Common myeloid progenitor, CD34-positive (primary cell): ENCODE measurements around the gene CYGB.
"Not testable (repeated sequence)": the region's sequence is repeated elsewhere in the genome, so short reads cannot be mapped to it uniquely, and the experiment has no call there.

Experiments
- CTCF ChIA-PET: fragments of 350-600 bp; sonication (Branson Sonifier 250); formaldehyde crosslinking; loops from one replicate; lab custom pipeline; 2021; ENCODE audit warnings: antibody characterized with exemption; lab: Charles Lee
- POLR2A ChIA-PET: fragments of 350-600 bp; sonication (Branson Sonifier 250); formaldehyde crosslinking; loops from one replicate; lab custom pipeline; 2021; ENCODE audit warnings: antibody characterized with exemption; lab: Charles Lee
- DNase-seq, 3 donors: peaks; one replicate each; pipeline versions ENCODE4 v3.0.0 to v3.0.0-alpha.2; 2013
- H3K27ac ChIP-seq, 2 experiments: 1 replicate in 1 of 2; 2 replicates in 1 of 2; pipeline ENCODE4 v1.7.0; 2013; ENCODE audit warnings: inconsistent platforms in 2 of 2, low read length in 2 of 2, mild to moderate bottlenecking in 2 of 2, low read depth in 1 of 2, moderate library complexity in 1 of 2; ENCODE audit not compliant: severe bottlenecking in 2 of 2, insufficient read depth in 1 of 2, poor library complexity in 1 of 2
- H3K27me3 ChIP-seq, 5 experiments: replicated peaks in 2 of 5; 1 replicate in 3 of 5; 2 replicates in 2 of 5; pipeline versions ENCODE4 v1.6.1 to v1.7.0; 2013; ENCODE audit warnings: low read length in 4 of 5, mild to moderate bottlenecking in 2 of 5, moderate library complexity in 2 of 5, inconsistent platforms in 1 of 5; ENCODE audit not compliant: insufficient read depth in 5 of 5, control insufficient read depth in 4 of 5
- H3K36me3 ChIP-seq, 4 experiments: 1 replicate in 2 of 4; 2 replicates in 2 of 4; pipeline versions ENCODE4 v1.6.1 to v1.7.0; 2013; ENCODE audit warnings: low read length in 3 of 4, control low read depth in 1 of 4, mild to moderate bottlenecking in 1 of 4; ENCODE audit not compliant: control insufficient read depth in 4 of 4, insufficient read depth in 4 of 4
- H3K4me1 ChIP-seq, 4 experiments: 1 replicate in 3 of 4; 2 replicates in 1 of 4; pipeline versions ENCODE4 v1.6.1 to v1.7.1; 2013; ENCODE audit warnings: low read length in 3 of 4, mild to moderate bottlenecking in 3 of 4, control low read depth in 1 of 4, inconsistent platforms in 1 of 4, moderate library complexity in 1 of 4; ENCODE audit not compliant: control insufficient read depth in 4 of 4, insufficient read depth in 4 of 4; ENCODE audit errors: control extremely low read depth in 1 of 4
- H3K4me3 ChIP-seq, 7 experiments: 1 replicate in 4 of 7; 2 replicates in 3 of 7; pipeline versions ENCODE4 v1.5.1 to v1.7.0; 2013; ENCODE audit warnings: mild to moderate bottlenecking in 7 of 7, low read length in 6 of 7, moderate library complexity in 6 of 7, inconsistent platforms in 2 of 7, low read depth in 2 of 7, control low read depth in 1 of 7; ENCODE audit not compliant: insufficient read depth in 4 of 7, control insufficient read depth in 1 of 7; ENCODE audit errors: extremely low read depth in 1 of 7
- H3K9me3 ChIP-seq, 5 experiments: 1 replicate in 4 of 5; 2 replicates in 1 of 5; pipeline versions ENCODE4 v1.6.1 to v1.7.1; 2013; ENCODE audit warnings: low read length in 4 of 5, mild to moderate bottlenecking in 2 of 5, inconsistent platforms in 1 of 5, low read depth in 1 of 5, moderate library complexity in 1 of 5; ENCODE audit not compliant: control insufficient read depth in 4 of 5, insufficient read depth in 2 of 5; ENCODE audit errors: control extremely low read depth in 1 of 5
- WGBS: methylation state at CpG from one replicate; pipeline ENCODE4 v1.1.5; 2013; ENCODE audit not compliant: insufficient coverage; 5-methylcytosine and 5-hydroxymethylcytosine counted together

Gene CYGB

DNA sequence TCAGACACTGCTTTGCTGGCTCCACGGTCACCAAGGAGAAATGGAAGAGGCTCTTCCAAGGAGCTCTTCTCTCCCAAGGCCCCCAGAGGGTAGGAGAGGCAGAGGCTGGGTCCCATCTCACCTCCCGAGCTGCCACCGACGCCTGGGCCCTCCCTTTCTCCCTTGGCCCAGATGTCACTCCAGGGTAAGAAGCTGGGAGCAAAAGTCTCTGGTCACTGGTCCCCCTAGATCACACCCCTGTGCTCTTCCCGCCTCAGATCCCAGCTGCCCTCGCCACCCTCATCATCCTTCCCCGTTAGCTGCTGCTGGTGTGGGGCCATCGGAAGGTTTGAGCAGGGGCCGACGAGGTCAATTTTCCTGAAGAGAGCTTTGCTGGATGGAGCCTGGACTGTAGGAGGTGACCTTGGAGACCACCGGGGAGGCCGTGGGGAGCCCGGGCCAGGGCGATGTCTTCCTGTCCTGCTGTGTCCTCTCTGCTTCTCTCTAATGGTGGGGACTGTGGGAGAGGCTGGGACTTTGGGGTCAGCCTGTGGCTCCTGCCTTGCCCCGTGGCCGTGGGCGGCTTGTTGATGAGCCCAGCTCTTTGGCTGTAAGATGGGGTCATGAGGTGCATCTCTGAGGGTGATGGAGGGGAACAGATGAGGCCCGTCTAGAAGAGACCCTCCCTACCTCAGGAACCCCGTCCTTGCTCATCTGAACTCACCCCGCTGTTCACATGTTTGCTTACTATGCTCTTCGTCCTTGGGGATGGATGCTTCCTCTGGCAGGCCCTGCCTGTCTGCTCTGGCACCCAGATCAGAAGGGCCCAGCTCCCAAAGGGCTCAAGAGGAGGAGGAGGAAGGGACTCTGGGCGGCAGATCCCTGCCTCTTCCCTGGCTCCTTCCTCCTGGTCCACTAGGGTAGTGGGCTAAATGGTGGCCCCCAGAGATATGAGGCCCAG lies 24.9 kb downstream of the CYGB start:
- ChIA-PET CTCF (interaction anchor here (0.6 to 37.8 kb wide), 8 partner anchors 8 to 111 kb away, joined by 3 to 787 read pairs (median 3); partner anchors contain the start of genes AANAT, ST6GALNAC2 and UBE2O), POLR2A (no interaction called here)
- Histone ChIP-seq H3K27ac (no peak overlapping the region), H3K27me3 (no peaks in the 10 kb centered on the region), H3K9me3 (no peaks in the 10 kb centered on the region), H3K4me3 (no peak overlapping the region), H3K36me3 (no peaks in the 10 kb centered on the region), H3K4me1 (peaks cover 0 to 20% (median 20%) of the 10 kb centered on the region in 4 experiments)
- 94% methylated on average over 19 of the region's 22 CpGs for WGBS
- no peak for DNase-seq

DNA sequence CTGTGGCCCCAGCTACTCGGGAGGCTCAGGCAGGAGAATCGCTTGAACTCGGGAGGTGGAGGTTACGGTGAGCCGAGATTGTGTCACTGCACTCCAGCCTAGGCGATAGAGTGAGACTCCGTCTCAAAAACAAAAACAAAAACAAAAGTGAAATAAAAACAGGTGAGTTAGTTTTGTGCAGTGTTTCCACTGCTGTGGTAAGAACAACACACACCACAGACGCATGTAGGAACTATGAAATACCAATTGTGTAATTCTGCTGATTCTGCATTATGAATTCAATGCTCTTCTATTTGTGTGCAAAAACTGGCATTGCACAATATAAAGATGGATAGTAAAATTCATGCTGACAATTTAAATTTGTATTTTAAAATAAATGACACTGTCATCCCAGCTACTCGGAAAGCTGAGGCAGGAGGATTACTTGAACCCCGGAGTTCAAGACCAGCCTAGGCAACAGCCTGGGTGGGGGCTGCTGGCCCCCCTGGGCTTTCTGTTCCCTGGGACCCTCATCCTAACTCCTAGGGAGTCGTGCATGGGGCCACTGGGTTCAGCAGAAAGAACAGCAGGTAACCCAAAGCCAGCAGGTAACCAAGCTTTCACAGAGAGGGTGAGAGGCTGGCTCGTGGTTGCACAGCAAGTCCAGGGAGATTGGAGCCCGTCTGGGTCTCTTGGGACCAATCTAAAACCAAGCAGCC lies 25.7 kb downstream of the CYGB start:
- 90% methylated on average over 4 of the region's 13 CpGs for WGBS
- Histone ChIP-seq H3K36me3 (no peaks in the 10 kb centered on the region), H3K9me3 (no peaks in the 10 kb centered on the region), H3K27me3 (no peaks in the 10 kb centered on the region), H3K4me3 (no peak overlapping the region), H3K4me1 (peaks cover 0 to 19% (median 18%) of the 10 kb centered on the region in 4 experiments), H3K27ac (no peak overlapping the region)
- no peak for DNase-seq
- POLR2A ChIA-PET, result interaction anchor here (0.6 kb wide), 1 partner anchor 707 kb away, joined by 3 read pairs; no protein-coding TSS in a partner anchor
- CTCF ChIA-PET, result interaction anchor here (0.9 to 37.8 kb wide), 7 partner anchors 8 to 112 kb away, joined by 3 to 787 read pairs (median 3); partner anchors contain the start of genes AANAT, RHBDF2 and UBE2O

DNA sequence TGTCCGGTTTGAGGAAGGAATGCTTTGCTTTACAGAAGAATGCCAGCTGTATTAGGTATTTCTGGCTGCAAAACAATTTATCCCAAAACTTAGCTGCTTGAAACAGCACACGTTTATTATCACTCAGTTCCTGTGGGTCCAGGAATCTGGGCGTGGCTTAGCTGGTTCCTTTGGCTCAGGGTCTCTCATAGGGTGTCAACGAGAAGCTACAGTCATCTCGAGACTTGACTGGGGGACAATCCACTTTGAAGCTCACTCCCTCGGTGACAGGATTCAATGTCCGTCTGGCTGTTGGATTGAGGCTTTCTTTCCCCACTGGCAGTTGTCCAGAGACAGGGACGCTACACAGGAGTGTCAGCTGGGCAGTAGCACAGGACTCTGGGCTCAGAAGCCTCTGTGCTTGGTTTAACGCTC lies 26.7 kb downstream of the CYGB start:
- no peaks in the 10 kb centered on the region for H3K27me3 ChIP-seq
- ChIA-PET POLR2A (interaction anchor here (0.6 kb wide), 1 partner anchor 708 kb away, joined by 3 read pairs; no protein-coding TSS in a partner anchor), CTCF (interaction anchor here (0.7 to 37.8 kb wide), 6 partner anchors 9 to 46 kb away, joined by 3 to 787 read pairs (median 4); partner anchors contain the start of genes AANAT, RHBDF2 and UBE2O)
- no peak for DNase-seq
- peaks cover 0 to 13% (median 10%) of the 10 kb centered on the region in 4 experiments for H3K4me1 ChIP-seq
- no peak overlapping the region for H3K27ac ChIP-seq
- no peaks in the 10 kb centered on the region for H3K36me3 ChIP-seq
- 59% methylated on average over 9 of the region's 9 CpGs for WGBS
- no peaks in the 10 kb centered on the region for H3K9me3 ChIP-seq
- no peak overlapping the region for H3K4me3 ChIP-seq

DNA sequence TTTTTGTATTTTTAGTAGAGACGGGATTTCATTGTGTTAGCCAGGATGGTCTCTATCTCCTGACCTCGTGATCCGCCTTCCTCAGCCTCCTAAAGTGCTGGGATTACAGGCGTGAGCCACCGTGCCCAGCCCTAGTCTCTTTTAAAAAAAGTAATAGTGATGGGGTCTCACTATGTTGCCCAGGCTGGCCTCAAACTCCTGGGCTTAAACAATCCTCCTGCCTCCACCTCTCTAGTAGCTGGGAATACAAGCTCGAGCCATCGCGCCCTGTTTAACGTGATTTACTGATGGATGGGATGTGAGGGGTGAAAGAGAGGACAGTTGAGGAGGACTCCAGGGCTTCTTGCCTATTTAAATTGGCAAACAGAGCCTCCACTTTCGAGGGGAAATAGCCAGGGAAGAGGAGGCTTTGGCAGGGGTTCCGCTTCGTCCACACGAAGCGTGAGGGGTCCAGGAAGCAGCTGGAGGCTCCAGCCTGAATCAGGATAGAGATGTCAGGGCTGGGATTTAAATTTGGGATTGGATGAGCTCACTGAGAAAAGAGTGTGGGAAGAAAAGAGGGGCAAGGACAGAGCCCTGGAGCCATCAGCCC lies 28.9 kb downstream of the CYGB start:
- H3K9me3 ChIP-seq, H3K27ac ChIP-seq, DNase-seq, H3K4me1 ChIP-seq, H3K4me3 ChIP-seq, POLR2A ChIA-PET, H3K36me3 ChIP-seq, H3K27me3 ChIP-seq: not testable (repeated sequence)
- CTCF ChIA-PET, result interaction anchor here (1.0 to 37.8 kb wide), 12 partner anchors 9 to 127 kb away, joined by 3 to 787 read pairs (median 6); partner anchors contain the start of genes AANAT, ST6GALNAC2 and UBE2O
- WGBS, result 82% methylated on average over 6 of the region's 14 CpGs

DNA sequence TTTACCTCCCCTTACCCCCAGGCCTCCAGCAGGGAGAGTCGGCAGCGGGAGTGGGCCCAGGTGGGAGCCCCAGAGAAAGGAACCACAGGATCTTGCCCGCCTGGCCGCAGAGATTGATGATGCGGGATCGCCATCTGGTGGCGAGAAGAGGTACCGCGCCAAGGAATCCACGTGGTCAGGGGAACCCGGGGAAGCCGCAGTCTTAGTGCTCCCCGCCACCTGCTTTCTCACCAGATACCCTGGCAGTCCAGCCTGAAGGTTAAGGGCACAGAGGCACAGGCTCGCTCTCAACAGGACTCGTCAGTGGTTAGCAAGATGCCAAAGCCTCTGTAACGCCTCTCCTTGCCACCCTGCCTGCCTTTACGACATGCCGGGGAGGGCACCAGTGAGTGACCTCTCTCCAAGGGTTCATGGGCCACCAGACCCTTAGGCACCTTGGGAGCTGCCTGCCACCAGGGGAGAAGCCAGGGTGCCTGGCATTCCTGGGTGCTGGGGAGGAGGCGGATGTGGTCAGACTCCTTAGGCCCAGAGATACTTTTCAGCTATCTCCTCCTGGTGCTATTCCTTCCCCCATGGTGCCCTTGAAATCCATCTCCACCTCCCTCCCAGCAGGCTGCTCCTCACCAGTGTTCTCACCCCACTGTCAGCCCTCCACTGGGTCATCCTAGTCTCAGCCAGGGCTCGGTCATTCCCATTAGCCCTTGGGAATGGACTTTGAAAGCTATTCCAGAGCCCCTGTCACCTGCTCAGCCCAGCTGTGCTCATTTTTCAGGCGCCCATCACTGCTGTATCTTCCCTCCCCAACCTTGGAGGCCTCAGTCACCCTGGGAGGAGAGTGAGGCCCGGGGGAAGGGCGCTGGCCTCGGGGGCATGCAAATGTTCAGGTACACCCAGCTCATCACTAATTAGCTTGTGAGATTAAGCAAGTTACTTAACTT lies 30.8 kb downstream of the CYGB start:
- Histone ChIP-seq H3K4me1 (peaks cover 0 to 17% (median 5%) of the 10 kb centered on the region in 4 experiments), H3K27me3 (no peaks in the 10 kb centered on the region), H3K36me3 (no peaks in the 10 kb centered on the region), H3K27ac (no peak overlapping the region), H3K9me3 (no peaks in the 10 kb centered on the region), H3K4me3 (peak overlapping the region in 1 of 7 experiments; percentile 23)
- WGBS, result 30% methylated on average over 19 of the region's 24 CpGs
- CTCF ChIA-PET, result interaction anchor here (0.9 to 37.8 kb wide), 16 partner anchors 8 to 118 kb away, joined by 3 to 787 read pairs (median 5); partner anchors contain the start of genes AANAT, ST6GALNAC2 and UBE2O
- POLR2A ChIA-PET, result no interaction called here
- DNase-seq, result peak; percentile 69 to 82 (median 76)

DNA sequence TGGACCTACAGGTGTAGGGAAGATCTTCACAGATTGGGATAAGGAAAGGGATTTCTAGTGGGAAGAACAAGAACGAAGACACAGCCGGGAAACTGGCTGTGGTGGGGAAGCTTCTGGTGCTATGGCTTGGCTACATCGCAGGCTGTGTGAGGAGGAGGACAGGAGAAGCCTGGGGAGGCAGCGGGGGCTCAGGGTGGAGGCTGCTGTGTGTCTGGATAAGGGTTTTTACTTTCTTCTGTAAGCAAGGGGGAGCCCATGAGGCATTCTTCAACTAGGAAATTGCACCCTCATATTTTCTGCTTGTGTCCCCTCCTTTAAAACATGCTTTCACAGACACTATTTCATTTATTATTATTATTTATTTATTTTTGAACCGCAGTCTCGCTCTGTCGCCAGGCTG lies 33.4 kb downstream of the CYGB start:
- Histone ChIP-seq H3K36me3 (no peaks in the 10 kb centered on the region), H3K9me3 (no peaks in the 10 kb centered on the region), H3K4me3 (no peak overlapping the region), H3K27me3 (no peaks in the 10 kb centered on the region), H3K27ac (no peak overlapping the region), H3K4me1 (peaks cover 0 to 38% (median 20%) of the 10 kb centered on the region in 4 experiments)
- DNase-seq, result peak in 2 of 3 donors; percentile 62 to 68
- ChIA-PET POLR2A (interaction anchor here (1.3 kb wide), 1 partner anchor 53 kb away, joined by 3 read pairs; no protein-coding TSS in a partner anchor), CTCF (interaction anchor here (0.6 to 37.8 kb wide), 15 partner anchors 8 to 164 kb away, joined by 3 to 787 read pairs (median 3); partner anchors contain the start of genes AANAT and UBE2O)
- 97% methylated on average over 6 of the region's 7 CpGs for WGBS
